GM18870 (cell line): Measurements from ENCODE around the gene ZFR2.
"Not testable (repeated sequence)": the region's sequence is repeated elsewhere in the genome, so short reads cannot be mapped to it uniquely, and the experiment has no call there.

Experiments
- ATAC-seq: cut with Tn5 transposase; IDR thresholded peaks from one replicate; pipeline ENCODE4 v1.9.1; 2021; ENCODE audit warnings: moderate library complexity; ENCODE audit not compliant: unreplicated experiment

The ZFR2 gene

DNA sequence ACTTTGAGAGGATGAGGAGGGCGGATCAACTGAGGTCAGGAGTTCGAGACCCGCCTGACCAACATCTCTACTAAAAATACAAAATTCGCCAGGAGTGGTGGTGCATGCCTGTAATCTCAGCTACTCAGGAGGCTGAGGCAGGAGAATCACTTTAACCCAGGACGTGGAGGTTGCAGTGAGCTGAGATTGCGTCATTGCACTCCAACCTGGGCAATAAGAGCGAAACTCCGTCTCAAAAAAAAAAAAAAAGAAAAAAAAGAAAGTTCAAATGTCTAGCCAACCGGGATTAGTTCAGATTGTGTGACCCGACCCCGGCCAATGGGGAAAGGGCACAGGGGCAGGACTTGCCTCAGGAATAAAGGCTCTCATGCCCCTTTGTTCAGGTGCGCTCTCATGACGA, 5.9 kb upstream of the ZFR2 start:
- not testable (repeated sequence) for ATAC-seq

DNA sequence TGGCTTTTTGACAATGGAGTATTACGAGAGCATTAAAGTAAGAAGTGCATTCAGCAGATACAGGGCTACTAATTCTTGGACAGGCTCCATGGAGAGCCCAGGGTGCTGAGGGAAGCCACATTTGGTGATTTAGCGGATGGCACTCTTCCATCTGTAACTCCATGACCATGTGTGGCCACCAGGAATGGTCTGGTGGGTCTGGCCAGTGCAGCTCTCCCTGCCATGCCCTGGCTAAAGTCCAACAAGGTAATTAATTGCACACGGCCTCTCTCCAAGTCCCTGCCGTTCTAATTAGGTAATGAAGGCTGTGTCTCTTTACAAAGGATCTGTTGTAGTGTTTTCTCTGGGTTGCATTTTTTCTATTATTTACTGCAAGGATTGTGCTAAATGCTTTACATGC, 4.3 kb upstream of the ZFR2 start:
- no peak for ATAC-seq

DNA sequence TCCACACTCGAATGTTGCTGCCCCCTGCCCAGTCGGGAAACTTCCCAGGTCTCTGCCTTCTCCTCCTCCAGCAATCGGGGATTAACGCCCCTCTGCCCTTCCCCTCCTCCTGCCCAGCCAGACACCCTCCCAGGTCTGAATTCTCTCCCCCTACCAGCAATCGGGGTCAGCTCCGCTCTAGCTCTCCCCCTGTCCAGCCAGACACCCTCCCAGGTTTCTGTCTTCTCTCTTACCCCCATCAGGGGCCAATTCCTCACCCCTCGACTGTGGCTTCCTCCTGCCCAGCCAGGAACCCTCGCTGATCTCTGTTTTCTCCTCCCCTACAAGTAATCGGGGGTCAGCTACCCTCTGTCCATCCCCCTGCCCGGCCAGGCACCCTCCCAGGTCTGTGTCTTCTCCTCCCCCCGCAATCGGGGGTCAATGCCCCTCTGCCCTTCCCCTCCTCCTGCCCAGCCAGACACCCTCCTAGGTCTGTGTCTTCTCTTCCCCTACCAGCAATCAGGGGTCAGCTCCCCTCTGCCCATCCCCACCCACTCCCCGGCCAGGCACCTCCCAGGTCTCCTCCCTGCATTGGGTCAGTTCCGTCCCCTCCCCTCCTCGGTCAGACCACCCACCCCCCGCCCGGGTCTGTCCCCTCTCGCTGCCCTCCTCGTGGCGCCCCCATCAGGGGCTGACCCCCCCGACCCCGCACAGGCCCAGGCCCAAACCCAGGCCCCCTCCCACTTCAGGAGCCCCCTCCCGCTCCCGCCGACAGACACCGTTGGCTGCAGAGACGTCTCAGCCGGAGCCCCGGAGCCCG, 668 bp downstream of the ZFR2 start:
- ATAC-seq = no peak

DNA sequence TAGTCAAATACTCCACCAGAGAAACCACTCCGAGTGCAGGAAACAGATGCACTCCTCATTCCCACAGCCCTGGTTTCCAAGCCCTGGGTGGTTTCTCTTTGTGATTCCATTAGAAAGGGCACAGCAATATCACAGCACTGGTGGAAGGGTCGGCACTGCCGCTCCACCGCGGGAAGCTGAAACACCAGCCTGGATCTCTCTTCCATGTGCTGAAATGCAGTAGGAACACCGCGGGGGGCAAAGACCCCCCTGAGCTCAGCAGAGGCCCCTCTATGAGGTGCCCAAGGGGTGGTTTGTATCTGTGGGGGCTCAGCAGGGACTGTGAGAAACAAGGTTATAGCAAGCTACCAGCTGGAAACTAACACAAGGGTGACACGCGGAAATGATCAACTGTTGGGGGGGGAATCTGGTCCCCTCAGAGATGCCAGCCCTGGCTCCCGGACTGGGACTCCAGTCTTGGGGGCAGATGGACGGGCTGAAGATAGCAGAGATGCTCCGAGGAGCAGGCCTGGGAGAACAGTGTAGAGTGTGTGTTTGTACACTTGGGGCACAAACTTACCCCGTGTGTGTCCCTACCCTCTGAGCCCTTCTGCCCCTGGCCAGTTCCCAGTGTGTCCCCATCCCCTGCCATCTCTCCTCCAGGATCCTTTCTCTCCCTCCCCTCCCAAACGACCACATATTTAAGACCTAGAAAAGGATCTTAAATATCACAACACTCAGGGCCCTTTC, 1.8 kb downstream of the ZFR2 start:
- no peak for ATAC-seq

DNA sequence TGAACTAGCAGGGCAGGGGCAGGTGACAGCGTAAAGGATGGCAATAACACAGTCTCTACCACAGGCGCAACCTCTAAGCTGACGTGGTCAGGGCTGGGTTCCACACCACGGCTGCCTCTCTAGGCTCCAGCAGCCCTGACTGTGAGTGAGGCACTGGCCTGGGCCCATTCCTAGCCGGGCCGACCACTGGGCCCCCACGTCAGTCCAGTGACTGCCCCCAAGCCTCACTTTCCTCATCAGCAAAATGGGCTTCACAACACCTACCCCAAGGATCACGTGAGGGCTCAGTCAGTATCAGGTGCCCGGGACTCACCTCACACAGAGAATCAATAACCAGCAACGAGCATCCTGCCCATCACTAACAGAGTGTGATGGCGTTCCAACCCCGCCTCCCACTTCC, 5.2 kb downstream of the ZFR2 start:
- ATAC-seq = no peak

DNA sequence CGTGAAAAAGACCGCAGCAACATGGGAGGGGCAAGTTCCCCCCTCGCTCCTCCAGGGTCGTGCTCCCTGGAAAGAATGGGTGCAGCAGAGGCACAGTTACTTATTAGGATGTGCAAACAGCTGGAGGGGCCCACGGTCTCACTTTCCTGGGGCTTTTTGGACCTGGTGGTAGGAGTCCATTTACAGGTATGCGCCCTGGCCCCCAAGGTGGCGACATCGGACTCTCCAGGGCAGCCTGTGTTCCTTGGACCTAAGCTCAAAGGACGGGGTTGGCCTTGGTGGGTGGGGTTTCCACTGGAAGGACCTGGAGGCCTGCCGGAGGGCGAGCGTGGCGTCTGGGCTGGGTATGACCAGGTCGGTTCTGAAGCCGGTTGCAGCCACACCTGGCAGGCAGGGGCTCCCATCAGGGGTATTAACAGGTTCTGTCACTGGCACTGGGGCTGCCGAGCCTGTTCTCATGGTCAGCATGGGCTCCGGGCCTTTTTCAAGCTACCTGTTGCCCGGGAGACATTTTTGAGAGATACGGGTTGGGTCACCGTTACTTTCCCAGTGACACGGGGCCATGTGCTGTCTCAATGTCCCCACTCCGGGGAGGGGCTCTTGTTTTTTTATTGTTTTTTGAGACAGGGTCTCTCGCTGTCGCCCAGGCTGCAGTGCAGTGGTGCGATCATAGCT, 5.9 kb downstream of the ZFR2 start:
- ATAC-seq = no peak

DNA sequence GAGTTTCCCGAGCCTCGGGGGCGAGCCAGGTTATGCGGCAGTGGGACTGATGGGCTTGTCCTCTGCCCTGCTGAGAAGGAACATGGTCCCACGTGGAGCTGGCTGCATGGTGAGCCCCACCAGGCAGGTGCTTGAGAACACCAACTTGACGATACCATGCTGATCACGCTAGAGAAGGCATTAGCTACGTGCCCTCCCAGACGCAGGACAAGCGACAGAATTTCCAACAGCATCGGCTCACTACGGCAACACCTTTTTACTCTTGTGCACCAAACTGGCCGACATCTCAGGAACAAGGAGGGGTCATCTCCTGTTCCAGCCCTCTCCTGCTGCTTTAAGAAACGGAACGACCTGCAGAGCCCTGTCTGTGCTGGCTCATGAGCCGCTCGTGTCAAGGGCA, 8.3 kb downstream of the ZFR2 start:
- no peak for ATAC-seq

DNA sequence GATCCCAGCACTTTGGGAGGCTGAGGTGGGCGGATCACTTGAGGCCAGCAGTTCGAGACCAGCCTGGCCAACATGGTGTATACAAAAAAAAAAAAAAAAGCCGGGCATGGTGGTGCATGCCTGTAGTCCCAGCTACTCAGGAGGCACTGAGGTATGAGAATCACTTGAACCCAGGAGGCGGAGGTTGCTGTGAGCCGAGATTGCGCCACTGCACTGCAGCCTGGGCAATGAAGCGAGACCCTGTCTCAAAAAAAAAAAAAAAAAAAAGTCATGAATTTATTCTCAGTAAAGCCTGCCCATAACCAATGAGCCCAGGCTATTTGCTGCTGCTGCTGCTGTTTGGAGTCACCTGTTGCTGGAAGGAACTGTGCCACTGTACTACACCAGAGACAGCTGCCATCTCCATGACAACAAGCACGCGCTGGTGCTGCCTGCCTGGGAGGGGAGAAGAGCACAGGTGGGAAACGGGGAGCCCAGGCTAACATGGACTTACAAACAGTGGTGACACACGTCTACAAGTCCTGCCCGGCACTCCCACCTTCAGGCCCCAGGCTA, 11.3 kb downstream of the ZFR2 start:
- no peak for ATAC-seq

DNA sequence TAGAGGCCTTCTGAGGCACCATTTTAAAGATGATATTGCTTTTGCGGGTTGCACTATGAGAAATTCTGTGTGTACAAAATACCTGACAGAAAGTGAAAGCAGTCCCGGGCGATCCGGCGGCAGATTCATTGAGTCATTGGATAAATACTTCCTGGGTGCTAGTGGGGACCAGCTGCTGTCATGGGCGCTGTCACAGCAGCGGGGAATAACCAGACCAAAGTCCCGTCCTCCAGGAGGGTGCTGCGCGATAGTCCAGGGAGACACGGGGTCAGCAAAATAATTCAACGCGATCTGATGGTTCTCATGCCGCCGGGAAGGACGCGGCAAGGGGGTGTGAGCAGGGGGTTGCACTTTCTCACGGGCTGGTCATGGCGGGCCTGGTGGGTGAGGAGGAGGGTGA, 13.5 kb downstream of the ZFR2 start:
- ATAC-seq = no peak

DNA sequence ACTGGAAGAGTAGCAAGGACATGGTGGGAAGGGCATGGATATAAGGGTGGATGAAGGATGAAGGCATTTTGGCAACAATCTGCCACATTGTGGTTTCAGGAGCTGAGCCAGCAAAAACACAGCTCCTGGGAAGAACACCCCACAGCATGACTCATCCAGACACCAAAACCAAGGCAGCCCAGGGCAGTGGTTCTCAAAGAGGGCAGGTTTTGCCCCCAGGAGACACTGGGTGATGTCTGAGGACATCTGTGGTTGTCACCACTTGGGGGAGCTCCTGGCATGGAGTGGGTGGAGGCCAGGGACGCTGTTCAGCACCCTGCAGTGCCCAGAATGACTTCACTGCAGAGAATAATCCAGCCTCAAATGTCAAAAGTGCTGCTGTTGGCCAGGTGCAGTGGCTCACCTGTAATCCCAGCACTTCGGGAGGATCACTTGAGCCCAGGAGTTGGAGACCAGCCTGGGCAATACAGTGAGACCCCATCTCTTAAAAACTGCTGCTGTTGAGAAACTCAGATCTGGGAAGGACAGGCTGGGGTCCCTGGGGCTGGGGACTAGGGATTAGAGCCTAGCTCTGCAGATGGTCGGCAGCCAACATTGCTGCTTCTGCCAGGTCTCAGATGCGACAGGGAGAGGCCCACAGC, 16.1 kb downstream of the ZFR2 start:
- no peak for ATAC-seq

DNA sequence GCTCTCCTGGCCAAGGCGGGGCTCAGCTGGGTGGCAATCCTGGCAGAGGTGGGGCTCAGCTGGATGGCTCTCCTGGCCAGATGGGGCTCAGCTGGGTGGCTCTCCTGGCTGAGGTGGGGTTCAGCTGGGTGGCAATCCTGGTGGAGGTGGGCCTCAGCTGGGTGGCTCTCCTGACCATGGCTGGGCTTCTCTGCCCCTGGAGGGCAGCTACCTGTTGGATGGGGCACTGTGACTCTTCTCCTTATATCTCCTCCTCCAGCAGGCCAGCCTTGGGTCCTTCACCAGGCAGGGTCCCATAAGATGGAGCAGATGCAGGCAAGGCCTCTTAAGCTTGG, 16.7 kb downstream of the ZFR2 start:
- no peak for ATAC-seq

DNA sequence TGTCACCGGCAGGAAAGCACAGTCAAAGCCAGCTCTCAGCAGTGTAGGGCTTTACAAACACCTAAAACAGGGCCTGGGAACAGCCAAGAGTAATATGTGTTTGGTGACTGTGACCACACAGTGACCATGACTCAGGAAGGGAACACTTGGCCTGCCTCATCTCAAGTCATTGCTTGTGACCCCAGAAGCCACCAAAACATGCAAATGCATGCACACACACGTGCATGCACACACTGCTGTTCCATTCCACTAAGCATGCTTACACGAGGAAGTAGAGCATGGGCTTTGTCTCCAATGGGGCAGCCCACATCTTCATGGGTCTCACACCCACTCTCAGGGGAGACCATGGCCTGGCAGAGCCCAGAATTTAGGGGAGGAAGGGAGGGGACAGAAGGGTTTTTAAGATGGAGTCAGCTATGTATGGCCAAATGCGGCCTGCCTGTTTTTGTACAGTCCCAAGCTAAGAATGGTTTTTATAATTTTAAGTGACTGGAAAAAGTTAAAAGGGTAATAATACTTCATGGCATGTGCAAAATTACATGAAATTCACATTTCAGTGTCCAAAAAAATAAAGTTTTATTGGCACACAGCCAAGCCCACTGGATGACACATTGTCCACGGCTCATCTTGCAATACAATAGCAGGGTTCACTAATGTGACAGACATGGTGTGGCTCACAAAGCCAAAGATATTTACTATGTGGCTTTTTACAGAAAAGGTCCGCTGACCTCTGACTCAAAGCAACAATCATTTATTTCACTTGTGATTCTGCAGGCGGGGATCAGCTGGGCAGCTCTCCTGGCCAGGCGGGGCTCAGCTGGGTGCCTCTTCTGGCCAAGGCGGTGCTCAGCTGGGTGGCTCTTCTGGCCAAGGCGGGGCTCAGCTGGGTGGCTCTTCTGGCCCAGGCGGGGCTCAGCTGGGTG, 17.3 kb downstream of the ZFR2 start:
- no peak for ATAC-seq

DNA sequence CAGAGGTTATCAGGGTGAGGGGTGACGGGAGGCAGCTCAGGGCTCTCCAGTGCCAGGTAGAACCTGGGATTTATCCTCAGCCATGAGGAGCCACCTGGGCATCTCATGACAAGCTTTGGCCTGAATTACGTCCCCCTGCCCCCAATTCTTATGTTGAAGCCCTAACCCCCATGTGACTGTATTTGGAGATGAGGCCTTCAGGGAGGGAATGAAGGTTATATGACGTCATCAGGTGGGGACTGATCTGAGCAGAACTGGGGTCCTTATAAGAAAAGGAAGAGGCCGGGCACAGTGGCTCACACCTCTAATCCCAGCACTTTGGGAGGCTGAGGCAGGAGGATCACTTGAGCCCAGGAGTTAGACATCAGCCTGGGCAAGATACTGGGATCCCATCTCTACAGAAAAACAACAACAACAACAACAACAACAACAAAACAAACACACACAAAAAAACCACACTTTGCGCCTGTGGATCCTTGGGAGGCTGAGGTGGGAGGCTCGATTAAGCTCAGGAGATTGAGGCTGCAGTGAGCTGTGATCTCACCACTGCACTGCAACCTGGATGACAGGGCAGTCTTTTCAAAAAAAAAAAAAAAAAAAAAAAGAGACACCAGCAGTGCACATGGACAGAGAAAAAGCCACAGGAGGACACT, 18.4 kb downstream of the ZFR2 start:
- ATAC-seq = no peak

DNA sequence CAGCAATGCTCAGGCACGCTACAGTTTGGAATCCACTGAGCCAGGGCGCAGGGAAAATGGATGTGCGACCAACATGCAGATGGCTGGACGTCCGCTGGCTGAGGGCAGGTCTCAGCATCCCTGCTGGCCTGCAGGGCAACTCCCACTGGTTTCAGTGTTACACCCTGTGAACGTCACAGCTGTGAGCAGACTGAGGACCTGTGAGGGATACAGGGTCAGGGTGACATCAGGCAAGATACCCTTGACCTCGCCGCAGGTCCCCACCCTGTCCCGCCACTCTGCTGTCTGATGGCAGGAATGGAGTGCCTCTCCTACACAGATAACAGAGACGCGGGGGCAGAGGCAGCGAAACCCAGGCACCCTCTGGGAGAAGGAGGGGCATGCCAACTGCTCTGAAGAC, 19.1 kb downstream of the ZFR2 start:
- no peak for ATAC-seq

DNA sequence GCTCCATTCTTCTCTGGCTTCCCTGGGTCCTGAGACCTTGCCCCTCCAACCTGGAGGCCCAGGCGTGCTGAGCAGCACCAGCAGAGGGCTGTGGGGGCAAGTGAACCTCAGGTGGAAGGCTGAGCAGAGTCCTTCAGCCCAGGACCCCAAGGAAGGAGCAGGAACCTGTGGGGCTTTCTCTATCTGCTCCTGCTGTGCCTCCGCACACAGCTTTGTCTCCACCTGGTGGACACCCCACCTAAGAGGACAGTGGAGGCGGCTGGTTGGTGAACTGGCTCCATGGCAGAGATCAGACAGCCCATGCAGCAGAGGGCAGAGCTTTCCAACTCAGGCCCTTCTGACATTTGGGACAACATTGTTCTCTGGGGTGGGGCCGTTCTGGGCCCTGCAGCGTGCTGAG, 19.7 kb downstream of the ZFR2 start:
- no peak for ATAC-seq

DNA sequence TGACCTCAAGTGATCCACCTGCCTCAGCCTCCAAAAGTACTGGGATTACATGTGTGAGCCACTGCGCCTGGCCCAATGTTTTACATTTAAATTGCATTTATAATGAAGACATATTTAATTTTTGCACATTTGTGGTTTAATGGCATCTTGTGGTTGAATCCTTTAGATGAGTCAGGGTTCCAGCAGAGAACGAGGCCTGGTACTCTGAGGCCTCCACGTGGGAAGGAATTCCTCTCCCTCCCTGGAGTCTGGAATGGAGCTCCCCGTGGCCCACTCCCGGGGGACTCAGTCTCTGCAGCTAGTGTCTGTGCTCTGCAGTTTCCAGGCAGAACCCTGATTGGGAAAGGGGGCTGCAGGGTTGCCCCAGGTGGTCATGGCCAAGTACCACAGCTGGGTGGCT, 24.2 kb downstream of the ZFR2 start:
- ATAC-seq = no peak

DNA sequence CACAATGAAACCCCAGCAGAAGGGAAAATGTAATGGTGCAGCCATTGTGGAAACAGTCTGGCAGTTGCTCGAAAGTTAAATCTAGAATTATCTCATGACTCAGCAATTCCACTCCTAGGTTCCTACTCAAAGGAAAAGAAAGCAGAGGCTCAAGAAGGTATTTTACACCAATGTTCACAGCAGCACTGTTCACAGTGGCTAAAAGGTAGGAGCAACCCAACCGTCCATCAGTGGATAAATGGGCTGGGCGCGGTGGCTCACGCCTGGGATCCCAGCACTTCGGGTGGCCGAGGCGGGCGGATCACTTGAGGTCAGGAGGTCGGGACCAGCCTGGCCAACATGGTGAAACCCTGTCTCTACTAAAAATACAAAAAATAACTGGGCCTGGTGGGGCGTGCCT, 25.9 kb downstream of the ZFR2 start:
- ATAC-seq = no peak

DNA sequence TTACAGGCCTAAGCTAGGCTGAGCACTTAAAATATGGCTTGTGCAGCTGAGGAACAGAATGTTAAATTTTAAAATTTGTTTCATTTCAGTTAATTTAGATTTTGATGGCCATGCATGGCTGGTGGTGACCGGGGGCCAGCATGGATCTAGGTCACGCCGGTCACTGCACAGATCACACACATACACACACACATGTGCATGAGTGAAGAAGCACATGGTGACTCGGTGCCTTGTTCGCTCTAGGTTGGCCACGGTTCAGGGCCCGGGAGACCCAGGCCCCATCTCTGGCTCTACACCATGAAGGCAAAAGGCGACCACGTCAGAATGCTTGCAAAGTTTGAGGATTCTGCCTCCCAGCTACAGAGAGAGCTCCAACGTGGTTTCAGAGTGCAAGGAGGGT, 28.0 kb downstream of the ZFR2 start:
- ATAC-seq = no peak

DNA sequence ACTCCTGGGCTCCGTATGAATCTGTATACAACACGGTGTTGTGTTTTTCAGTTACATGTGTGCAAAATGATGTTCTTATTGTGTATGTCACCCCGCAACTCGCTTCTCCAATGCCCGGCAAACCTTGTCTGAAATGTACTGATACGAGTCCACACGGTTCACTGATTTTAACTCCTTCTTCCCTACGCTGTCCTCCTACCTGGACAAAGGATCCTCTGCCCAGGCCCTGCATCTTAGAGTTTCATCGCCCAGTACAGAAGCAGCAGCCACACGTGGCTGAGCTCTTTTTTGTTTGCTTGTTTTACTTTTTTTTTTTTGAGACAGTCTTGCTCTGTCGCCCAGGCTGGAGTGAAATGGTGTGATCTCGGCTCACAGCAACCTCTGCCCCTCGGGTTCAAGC, 28.9 kb downstream of the ZFR2 start:
- no peak for ATAC-seq

DNA sequence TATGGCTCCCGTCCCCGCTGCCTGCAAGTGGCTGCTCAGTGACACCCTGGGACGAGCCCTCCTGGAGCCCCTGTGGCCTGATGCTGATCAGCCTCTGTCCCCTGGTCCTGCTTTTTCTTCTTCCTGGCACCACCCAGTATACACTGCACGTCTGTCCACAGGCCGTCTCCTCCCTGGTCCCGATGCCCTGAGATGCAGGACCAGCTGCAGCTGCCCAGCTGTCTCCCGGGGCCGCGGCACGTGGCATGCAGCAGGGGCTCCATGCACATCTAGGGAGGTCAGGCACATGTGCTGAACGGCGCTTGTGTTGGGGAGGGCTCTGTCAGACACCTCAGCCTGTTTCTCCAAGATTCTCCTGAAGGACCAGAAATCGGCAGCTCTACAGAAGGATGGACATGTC, 30.2 kb downstream of the ZFR2 start:
- no peak for ATAC-seq
